SK-N-MC (cell line): ENCODE measurements around the gene INAFM2.

Experiments used
- DNase-seq: peaks from one replicate; pipeline ENCODE4 v3.0.0-alpha.2; 2011; ENCODE audit warnings: low read depth, low spot score
- H3K27ac ChIP-seq: fragments of 200-600 bp; sonication (generic); 2 replicates; pipeline ENCODE4 v1.5.1; 2016; ENCODE audit warnings: mixed run types
- H3K36me3 ChIP-seq: fragments of 200-600 bp; sonication (generic); 2 replicates; pipeline ENCODE4 v1.6.1; 2017; ENCODE audit warnings: antibody characterized with exemption, low read length, mixed read lengths; ENCODE audit not compliant: insufficient read depth
- H3K4me3 ChIP-seq: fragments of 200-600 bp; sonication (generic); 2 replicates; pipeline ENCODE4 v1.5.1; 2016
- H3K9ac ChIP-seq: fragments of 200-600 bp; sonication (generic); 2 replicates; pipeline ENCODE4 v1.8.0; 2017; ENCODE audit warnings: mixed run types, mixed read lengths; ENCODE audit not compliant: insufficient read length
- H3K9me3 ChIP-seq: fragments of 200-600 bp; sonication (generic); 2 replicates; pipeline ENCODE4 v1.6.1; 2017; ENCODE audit warnings: low read depth, mild to moderate bottlenecking, antibody characterized with exemption, low read length, moderate library complexity, mixed read lengths
- EZH2 ChIP-seq: fragments of 200-600 bp; sonication (generic); IDR thresholded peaks from one replicate; pipeline ENCODE4 v1.6.1; 2017; ENCODE audit warnings: antibody characterized with exemption
- FOXP2 ChIP-seq: optimal IDR thresholded peaks from 2 replicates; pipeline ENCODE3; 2011; ENCODE audit warnings: mild to moderate bottlenecking, moderate library complexity; ENCODE audit not compliant: insufficient read depth; ENCODE audit errors: extremely low read length, control extremely low read depth
- POLR2AphosphoS5 ChIP-seq: IDR thresholded peaks from 2 replicates; pipeline ENCODE4 v1.6.1; 2012; ENCODE audit warnings: mild to moderate bottlenecking, low read depth, low read length, borderline replicate concordance

The INAFM2 gene

GRCh38 chr15:40292246-40292645 lies 31.2 kb upstream of the INAFM2 start:
- H3K9me3 ChIP-seq = no peaks in the 10 kb centered on the region
- no peak for TF ChIP-seq FOXP2
- no peak for TF ChIP-seq EZH2
- TF ChIP-seq POLR2AphosphoS5 = no peak
- H3K4me3 ChIP-seq = no peak overlapping the region
- DNase-seq = no peak
- no peak overlapping the region for H3K27ac ChIP-seq
- H3K9ac ChIP-seq = no peak overlapping the region
- no peaks in the 10 kb centered on the region for H3K36me3 ChIP-seq

DNA sequence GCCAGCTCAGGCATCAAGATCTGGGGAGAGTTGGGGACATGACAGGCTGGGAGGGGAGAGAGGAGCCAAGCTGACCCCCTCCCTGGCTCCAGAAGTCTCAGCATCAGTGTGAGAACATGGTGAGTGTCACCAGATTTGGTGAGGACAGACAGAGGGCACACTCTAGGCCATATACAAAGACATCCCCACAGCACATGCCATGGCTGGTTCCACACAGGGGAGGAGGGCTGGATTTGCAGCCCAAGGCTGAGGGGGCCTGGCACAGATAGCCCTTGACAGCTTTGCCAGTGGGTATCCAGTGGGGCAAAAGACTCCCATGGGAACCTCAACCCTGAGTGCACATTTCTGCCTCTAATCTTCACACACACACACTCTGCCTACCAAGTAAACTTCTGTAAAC lies 30.5 kb upstream of the INAFM2 start:
- Histone ChIP-seq H3K36me3 (no peaks in the 10 kb centered on the region; the same call in 1 of the 2 replicates), H3K9ac (no peak overlapping the region), H3K9me3 (no peaks in the 10 kb centered on the region), H3K27ac (no peak overlapping the region), H3K4me3 (no peak overlapping the region)
- TF ChIP-seq FOXP2 (no peak), EZH2 (no peak)
- no peak for DNase-seq

DNA sequence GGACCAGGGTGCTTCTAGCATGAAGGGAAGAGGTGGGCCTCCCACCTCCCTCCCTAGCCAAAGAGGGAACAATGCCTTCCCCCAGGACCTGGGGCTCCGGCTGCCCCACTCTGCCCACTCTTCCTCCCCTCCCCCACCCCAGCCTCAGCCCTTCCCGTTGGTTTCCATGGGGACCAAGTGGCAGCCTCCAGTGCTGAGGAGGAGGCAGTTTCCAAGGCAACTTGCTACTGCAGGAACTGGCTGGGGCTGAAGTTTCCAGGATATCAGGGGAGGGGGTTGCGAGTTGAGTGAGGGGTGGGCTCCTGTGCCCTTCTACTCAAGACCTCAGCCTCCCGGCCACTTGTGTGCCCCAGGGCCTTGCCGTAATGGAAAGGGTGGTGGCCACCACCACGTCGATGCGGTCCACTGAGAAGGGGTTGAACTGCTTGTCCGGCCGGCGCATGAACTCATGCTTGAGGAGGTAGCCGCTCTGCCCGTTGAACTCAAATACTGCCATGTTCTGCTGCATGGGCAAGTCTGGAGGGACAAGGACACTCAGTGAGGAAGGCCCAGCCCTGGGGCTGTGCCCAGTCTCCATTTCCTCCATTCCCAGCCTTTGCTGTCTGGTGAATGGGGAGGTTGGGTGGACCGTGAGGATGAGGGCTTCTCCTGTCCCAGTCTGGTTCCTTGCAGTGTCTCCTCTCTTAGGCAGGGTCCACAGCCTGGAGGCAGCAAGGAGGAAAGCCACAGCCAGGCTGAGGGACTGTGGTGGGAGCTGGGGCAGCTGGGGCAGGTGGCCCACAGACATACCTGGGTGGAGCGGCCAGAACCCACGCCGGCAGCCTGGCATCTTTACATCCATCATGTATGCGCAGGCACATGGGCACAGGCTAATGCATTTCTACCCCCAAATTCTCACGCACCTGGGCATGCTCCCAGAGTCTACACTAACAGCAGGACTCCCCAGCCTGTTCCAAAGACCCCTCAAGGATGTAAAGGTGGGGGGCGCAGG lies 29.3 kb upstream of the INAFM2 start:
- no peak overlapping the region for H3K27ac ChIP-seq
- no peak overlapping the region for H3K4me3 ChIP-seq
- no peak overlapping the region for H3K9ac ChIP-seq
- TF ChIP-seq POLR2AphosphoS5 (no peak), EZH2 (no peak), FOXP2 (no peak)
- no peak for DNase-seq
- peaks cover 5% of the 10 kb centered on the region; the same call in 1 of the 2 replicates for H3K36me3 ChIP-seq
- no peaks in the 10 kb centered on the region for H3K9me3 ChIP-seq

GRCh38 chr15:40295297-40295696 lies 28.2 kb upstream of the INAFM2 start:
- DNase-seq = no peak
- TF ChIP-seq FOXP2 (no peak), EZH2 (no peak), POLR2AphosphoS5 (no peak)
- H3K9ac ChIP-seq = no peak overlapping the region

DNA sequence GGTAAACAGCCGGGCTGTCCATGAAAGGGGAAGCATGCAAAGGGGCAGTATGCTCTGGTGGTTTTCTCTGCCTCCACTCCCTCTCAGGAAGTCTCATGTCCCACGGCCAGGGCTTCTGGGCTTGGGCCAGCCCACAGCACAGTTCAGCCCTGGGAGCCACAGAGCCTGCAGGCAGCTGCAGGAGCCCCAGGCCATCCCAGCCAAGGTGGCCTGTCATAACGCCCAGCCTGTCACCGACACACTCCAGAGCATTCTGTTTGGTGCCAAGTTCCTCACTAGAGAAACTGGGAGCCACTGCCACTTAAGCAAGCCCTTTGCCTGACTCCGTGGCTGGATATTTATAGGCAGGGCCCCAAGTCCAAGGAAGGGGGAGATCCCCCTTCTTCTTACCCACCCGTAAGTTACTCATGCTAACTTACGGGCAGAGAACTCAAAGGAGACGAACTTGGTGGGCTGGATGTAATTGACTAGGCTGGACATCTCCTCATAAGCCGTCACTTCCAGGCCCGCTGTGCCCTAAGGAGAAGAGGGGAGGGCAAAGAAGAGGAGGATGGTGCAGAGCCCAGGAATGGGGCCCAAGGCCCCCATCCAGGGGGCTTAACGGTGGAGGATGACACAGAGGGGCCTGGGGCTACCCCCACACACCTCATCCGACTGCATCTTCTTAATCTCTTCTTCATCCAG lies 27.5 kb upstream of the INAFM2 start:
- Histone ChIP-seq H3K9ac (no peak overlapping the region), H3K4me3 (no peak overlapping the region), H3K27ac (no peak overlapping the region), H3K9me3 (peaks cover 4% of the 10 kb centered on the region; the same call in 1 of the 2 replicates), H3K36me3 (peaks cover 21% of the 10 kb centered on the region)
- TF ChIP-seq EZH2 (no peak), FOXP2 (no peak), POLR2AphosphoS5 (no peak)
- no peak for DNase-seq

More at GRCh38 chr15:40295297-40295696, 28.2 kb upstream of the INAFM2 start:
- Histone ChIP-seq H3K36me3 (peaks cover 14% of the 10 kb centered on the region), H3K27ac (no peak overlapping the region), H3K4me3 (no peak overlapping the region), H3K9me3 (peaks cover 4% of the 10 kb centered on the region; the same call in 1 of the 2 replicates)

DNA sequence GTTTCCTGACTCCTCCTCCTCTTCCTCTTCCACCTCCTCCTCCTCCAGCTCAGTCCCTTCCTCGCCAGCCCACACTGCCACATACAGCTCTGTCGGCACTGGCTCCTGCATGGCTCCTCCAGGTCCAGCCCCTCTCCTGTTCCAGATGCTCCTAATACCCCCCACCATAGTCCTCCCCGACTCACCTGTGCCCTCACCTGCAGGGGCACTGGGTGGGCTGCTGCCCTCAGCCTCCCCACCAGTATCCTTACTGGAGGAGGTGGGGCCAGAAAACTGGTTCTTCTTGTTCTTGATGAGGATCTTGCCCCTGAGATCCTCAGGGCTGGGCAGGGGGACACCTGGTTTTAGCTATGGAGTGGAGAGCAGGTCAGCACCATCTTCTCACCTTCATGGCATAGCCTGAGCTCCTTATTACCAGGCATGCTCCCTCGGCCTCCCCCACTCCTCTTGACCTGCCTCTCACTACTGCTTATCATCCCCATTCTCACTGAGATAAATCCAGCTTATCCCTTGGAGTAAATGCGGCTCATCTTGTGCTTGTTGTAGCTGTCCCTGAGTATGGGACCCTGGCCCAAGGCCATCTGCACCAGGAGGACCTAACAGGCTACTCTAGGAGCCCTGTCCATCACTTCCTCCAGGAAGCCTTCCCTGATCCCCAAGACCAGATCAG lies 26.8 kb upstream of the INAFM2 start:
- TF ChIP-seq FOXP2 (no peak), POLR2AphosphoS5 (no peak), EZH2 (no peak)
- H3K27ac ChIP-seq = no peak overlapping the region
- no peak overlapping the region for H3K4me3 ChIP-seq
- DNase-seq = no peak
- peaks cover 28% of the 10 kb centered on the region for H3K36me3 ChIP-seq
- peaks cover 4% of the 10 kb centered on the region; the same call in 1 of the 2 replicates for H3K9me3 ChIP-seq
- H3K9ac ChIP-seq = no peak overlapping the region

- Histone ChIP-seq H3K27ac (no peak overlapping the region), H3K4me3 (no peak overlapping the region), H3K36me3 (peaks cover 34% of the 10 kb centered on the region), H3K9me3 (peaks cover 4% of the 10 kb centered on the region; the same call in 1 of the 2 replicates), H3K9ac (no peak overlapping the region)
- TF ChIP-seq FOXP2 = no peak
- TF ChIP-seq POLR2AphosphoS5 = no peak
- no peak for TF ChIP-seq EZH2
- DNase-seq = no peak
These were observed 26.1 kb upstream of the INAFM2 start for GRCh38 chr15:40297356-40297755.

DNA sequence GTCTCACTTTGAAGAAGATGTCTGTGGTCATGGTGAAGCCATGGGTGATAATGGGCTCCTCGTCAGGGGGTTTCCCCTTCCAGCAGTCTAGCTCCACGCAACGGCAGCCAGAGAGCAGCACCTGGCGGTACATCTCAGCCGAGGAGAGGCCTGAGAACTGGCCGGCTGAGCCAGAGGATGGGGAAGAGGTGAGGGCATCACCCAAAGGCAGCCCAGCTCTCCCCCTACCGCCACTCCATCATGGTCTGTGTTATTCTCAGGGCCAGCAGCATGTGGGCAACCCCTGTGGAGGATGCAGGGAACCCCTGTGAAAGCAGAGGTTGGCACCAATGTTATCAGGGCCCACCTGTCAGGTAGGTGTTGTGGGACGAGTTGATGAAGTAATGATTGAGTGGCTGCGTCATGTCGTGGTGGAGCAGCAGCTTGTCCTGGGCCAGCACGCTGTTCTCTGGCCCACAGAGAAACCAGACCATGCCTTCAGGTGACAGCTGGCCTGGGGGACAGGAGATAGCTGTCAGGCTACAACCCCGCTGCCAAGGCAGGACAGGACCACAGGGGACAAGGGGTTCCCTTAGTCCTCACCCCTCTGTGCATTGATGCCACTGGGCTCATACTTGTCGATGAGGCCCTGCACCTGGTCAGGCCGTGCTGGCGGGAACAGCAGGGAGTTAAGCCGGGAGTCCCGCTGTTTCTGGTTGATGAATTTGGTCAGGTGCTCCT lies 25.1 kb upstream of the INAFM2 start:
- Histone ChIP-seq H3K4me3 (no peak overlapping the region), H3K9ac (no peak overlapping the region), H3K27ac (no peak overlapping the region), H3K36me3 (peaks cover 41% of the 10 kb centered on the region), H3K9me3 (peaks cover 4% of the 10 kb centered on the region; the same call in 1 of the 2 replicates)
- DNase-seq = no peak
- TF ChIP-seq EZH2 (no peak), FOXP2 (no peak), POLR2AphosphoS5 (no peak)
